GM18502 (cell line): ENCODE measurements around the gene LRRC75A.

Experiments used
- ATAC-seq: cut with Tn5 transposase; IDR thresholded peaks from one replicate; pipeline ENCODE4 v1.9.1; 2021; ENCODE audit warnings: mild to moderate bottlenecking; ENCODE audit not compliant: unreplicated experiment, poor library complexity

The LRRC75A gene

DNA sequence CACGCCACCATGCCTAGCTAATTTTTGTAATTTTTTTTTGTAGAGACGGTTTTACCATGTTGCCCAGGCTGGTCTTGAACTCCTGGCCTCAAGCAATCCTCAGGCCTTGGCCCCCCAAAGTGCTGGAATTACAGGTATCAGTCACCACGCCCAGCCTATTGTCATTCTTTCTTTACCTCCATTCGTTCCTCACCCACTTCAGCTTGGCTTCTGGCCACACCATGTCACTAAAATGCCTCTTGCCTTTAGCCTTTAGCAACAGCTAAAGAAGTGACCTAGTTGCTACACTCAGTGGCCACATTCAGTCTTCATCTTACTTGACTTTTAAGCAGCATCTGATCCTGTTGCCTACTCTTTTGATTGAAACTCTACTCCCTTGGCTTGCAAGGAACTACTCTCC, 3.6 kb upstream of the LRRC75A start:
- ATAC-seq = no peak

DNA sequence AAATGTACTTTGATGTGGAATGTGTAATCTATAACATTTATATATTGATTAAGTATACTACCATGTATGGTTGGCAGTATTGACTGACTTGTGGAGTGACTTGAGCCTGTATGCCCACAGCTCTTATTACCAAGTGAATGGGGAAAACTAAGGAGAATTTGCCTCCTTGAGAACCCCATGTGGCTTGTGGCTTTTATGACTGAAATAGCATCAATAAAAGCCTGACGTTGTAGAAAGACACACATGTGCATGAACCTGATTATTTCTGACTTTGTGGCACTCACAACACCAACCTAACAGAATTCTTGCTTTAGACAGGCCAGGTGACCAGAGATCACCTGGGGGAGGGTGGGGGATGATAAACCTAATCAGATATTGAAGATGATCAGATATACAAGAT, 2.1 kb upstream of the LRRC75A start:
- no peak for ATAC-seq

DNA sequence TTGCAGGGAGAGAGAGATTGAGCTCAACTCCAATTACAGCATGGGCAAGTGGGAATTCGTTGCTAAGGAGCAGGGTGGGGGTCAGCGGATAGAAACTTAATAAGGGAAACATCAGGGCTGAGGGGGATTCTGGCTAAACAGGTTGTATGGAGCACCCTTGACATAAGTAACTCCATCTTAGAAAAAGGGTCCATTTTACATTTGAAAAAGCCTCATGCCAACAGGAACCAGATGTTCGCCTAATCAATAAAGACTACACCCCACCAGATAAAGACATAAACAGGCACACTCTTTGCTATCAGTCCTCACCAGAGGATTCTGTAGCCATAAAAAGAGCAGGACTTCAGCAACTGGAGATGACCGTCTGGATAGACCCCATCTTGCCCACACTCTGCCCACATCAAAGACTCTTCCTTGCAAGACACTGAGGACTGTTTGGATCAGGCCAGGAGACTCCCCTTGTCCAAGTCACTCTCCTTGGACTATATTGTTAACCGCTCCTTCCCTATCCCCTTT, 1.6 kb upstream of the LRRC75A start:
- no peak for ATAC-seq

DNA sequence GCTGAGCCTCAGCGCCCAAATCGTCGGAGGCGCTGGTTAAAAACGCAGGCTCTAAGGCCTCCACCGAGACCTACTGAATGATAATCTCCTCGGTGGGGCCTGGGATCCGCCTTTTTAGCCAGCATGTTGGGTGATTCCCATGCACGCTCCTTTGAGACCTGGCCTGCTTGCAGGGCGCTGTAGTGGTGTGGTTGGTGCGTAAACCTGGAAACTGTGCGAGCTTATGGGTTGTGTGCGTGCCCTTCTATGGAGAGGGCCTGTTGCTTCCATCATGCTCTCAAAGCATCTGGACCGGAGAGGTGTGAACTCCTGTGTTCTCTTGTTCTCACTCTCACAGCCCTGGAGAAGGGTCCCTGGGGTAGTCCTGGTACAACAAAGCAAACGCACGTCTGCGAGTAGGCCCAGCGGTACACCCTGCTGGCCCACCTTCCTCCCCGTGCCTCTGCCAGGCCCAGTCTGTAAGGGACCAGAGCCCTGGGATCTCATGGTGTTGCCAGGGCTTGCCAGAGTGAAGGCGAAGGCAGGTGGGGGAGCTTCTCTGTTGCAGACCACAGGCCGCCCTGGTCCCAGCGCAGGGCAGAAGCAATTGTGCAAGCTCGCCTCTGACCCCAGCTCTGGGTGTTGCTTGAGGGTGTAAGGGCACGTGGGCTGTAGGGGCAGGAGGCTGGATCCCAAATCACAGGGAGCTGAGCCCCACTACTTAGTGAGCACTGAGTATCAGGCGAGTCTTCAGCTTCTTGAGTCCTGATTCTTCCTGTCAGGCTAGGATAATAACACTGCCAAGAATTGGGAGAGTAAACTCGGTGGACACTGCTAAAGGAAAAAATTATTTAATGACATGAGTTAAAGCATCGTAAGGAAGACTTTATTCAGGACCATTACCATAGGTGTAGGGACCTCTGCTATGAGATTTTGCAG, 879 bp upstream of the LRRC75A start:
- no peak for ATAC-seq

DNA sequence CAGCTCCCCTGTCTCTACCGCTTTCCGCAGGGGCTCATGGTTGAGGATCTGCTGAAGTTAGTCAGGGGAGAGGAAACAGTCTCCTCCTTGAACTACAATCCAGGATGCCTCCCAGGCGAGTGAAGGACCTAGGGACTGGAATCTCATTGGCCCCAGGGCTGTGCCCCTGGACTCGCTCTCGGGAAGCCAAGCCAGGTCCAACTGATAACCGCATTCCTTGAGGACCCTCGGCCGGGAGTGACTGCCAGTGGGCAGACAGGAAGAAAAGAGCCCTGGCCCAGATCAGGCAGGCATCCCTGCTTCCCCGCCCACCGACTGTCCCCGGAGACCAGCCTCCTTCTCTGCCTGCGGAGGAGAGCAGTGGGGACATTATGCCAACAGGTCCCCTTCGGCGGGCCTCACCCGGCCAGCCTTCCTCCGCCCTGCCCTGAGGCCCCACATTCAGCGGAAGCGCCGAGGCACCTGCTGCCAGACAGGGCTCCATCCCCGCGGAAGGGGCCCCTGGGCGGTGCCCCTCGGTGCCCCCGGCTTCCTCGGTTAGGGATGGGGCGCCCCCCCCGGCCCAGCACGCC, 776 bp downstream of the LRRC75A start:
- ATAC-seq = no peak

DNA sequence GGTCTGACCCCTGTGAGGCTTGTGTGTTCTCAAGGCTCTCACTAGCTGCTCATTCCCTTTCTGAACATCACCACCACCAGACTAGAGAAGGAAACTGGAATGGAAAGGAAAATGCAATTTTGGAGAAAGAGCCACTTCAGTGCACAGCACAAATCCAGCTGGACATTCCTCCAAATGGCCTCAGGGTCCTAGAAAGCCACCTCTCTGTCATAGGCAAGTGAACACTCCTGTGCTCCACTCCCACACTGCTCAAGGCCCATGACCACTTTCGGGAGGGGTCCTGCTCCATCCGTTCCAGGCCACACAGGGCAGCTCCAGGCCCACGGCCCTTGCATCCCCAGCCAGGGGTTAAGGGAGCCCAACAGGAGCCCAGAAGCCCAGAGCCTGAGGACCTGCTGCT, 2.6 kb downstream of the LRRC75A start:
- ATAC-seq = no peak

DNA sequence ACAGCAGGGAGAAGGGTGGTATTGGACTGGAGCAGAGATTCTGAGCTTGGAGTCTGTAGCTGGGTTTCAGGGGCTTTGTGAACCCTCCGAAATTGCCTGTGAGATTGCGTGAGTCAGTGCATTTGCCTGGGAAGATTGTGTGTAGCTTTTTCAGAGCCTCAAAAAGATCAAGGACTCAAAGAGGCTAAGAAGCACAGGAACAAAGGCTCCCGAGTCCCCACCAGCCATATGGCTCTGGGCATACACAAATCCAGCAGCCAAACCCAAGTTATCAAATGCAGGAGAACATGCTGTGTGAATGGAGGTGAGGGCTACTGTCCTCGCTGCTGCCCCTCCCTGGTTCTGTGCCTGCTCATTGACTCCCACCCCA, 3.0 kb downstream of the LRRC75A start:
- no peak for ATAC-seq

DNA sequence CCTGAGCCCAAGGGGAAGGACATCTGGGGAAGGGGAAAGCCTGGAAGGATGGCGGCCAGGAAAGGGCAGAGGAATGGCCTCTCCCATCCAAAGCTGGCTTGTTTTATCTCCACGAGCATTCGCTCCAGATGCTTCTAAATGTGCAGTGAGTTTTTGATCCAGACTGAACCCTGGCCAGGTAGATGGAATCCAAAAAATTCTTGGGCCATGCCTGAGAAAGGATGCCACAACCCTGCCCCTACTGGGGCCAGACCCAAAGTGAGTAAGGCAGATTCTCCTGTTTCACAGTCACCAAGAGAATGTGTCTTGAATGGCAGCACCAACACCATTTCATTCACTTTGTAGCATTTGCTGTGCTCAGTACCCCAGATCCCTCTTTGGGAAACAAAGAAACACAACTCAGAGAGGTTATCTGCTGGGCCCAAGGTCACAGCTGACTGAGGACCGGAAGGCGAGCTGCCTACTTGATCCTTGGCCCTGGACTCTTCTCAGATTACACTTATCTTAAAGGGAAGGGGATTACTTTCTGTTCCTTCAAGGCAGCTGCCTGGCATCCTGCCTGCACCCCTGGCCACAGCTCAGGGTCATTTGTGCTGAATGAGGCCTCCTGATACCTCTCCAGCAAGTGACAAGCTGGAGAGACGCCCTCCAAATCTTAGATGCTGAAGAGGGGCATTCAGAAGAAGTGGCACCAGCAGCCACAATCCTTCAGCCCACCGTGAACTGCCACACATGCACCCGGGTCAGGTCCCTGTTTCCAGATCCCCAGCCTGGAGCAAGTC, 3.6 kb downstream of the LRRC75A start:
- no peak for ATAC-seq

DNA sequence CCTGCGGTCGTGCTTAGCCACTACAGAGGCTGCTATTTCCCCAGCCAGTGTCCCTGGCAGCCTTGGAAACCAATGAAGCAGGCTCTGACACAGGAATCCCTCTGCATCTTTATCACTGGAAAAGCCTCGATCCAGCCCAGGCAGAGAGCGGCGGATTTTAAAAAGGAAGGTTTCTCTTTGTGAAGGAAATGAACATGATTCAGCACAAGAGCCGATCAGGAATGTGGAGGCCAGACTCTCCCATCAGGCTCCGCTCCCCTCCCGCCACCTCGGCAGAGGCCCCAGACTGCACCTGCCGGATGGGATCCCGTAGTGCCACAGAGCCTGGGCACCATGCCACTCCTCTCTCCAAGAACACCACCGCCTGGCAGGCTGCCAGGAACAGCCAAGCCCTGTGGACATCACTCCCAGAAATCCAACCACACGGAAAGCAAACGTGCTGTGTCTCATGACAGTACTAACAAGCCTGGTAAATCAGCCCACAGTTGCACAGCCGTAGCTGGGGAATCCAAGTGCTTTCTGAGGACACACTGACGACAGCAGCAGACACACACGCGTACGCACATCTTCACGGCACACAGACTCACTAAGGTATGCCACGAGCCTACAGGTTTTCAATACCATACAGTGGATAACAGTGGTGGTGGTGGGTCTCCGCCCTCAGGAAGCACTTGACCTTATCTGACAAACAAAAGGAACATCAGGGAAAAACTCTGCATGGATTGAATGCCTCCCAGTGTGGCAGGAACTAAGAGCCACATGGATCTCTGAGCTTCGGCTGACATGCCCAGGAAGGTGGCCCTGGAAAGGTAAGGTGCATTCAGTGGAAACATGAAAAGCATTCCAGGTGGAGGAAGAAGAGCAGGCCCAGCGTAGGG, 5.4 kb downstream of the LRRC75A start:
- ATAC-seq = no peak

DNA sequence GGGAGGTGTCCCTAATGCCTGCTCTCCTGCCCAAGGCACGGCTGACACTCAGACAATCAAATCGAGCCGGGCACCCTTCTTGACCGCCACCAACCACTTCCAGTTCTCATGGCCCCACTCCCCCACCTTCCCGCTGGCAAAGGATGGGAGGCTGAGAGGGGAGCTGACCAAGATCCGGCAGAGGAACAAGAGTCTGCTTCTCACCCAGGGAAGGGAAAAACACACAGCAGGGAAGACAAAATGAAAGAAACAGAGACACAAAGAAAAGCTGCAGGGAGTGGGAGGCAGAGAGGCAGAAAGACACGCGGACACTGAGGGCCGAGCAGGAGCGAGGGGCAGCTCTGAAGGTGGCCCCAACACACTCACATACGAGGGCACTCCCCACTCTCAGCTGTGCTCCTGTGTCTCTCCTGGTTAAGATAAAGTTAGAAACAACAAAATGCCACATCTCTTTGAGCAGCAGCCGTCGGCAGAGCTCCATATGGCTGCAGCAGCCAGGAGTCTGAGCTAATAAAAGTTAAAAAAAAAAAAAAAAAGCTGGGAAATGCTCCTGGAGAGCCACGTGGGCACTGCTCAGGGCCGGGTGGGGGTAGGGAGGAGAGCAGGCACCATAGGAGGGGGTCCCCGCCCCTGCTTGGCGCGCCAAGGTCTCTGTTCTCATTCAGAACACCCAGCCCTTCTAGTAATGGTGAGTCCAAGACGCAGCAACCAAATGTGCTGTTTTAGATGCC, 7.4 kb downstream of the LRRC75A start:
- ATAC-seq = no peak

DNA sequence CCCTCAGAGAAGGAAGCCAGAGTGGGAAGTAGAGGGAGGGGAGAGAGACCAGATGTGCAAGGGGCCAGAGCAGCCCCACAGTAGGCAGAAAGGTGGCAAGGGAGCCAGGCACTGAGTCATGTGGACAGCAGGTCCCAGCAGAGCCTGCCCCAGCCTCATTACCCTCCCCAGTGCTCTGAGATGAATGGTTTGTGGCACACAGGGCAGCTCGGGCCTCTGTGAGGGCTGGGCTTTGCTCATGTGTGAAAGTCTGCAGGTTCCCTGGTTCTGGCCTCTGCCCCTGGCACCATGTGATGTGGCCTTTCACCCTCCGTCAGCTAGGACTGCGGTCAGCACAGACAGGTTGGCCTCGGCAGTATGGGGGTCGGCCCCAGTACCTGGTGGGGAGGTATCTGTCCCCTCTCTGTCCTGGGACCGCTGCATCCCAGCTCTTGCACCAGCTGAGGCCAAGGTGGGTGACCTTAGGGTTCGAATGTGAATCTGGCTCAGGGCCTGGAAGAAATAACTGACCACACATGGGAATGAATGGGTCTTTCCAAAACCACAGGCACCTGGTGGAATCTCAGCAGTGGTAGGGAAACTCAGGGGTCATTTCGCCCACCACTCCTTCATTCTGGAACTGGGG, 8.9 kb downstream of the LRRC75A start:
- ATAC-seq = no peak

DNA sequence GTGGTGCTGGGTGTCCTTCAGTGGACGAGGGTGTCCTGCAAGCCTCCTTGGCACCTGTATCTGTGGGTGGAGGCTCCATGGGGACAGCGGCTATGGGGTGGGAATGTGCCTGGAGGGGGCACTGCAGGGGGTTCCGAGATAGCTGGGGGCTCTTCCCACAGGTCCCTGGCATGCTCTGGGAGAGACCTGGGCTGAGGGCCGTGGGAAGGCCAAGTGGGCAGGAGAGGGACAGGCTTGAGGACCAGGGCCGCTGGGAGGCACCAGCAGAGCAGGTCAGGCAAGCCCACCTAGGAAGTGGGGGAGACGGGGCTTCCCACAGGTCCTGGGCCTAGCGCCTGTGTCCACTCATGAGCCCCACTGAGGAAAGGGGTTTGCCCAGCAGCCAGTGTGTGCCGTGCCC, 9.7 kb downstream of the LRRC75A start:
- no peak for ATAC-seq

DNA sequence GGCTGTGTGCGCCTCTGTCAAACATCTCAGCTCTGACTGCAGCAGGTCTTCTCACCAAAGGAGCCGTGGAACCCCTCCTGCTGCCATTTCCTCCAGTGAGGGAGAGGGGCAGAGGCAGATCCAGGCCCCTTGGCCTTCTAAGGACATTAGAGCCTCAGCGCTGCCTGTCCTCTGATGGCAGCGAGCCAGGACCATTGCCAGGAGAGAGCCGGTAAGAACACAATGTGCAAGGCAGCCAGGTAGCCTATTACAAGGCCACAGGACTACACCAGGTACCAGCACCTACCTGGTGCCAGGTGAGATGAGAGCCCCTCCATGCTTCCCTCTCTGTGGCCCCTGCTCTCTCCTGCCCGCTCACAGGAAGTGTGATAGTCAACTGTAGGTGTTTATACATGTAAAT, 11.0 kb downstream of the LRRC75A start:
- ATAC-seq = no peak

DNA sequence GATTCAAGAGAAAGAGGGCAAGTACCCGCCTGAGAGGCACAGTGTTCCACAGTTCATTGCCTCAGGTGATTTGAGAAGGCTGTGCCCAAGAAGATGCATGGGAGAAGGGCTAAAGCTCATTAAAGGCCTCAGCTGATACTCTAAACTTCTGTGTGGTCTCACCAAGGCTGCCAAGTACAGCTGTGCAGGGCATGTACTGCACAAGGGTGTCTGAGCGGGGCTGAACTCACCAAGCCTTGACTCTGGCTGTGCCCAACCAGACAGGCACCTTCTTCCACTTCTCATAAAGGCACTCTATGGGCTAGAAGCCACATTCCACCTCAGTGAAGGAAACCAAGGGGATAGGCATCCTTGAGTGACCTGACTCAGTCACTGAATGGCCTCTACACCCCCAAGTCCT, 12.7 kb downstream of the LRRC75A start:
- no peak for ATAC-seq

DNA sequence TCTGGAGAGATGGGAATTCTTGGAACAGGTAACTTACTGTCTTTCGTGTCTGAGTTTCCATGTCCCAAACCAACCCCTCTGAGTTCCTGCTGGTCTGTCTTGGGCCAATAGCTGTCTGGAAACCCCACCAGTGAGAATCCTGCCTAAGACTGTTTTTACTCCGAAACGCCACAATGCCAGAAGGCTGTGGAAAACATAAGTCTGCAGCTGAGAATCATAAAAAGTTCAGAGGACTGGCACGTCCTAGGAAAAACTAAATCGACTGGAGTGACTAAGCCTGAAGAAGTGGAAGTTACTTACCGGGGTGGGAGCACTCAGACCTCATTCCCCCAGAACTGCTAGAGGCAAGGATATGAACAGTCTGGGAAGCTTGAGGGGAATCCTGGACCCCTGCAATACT, 13.3 kb downstream of the LRRC75A start:
- ATAC-seq = no peak

DNA sequence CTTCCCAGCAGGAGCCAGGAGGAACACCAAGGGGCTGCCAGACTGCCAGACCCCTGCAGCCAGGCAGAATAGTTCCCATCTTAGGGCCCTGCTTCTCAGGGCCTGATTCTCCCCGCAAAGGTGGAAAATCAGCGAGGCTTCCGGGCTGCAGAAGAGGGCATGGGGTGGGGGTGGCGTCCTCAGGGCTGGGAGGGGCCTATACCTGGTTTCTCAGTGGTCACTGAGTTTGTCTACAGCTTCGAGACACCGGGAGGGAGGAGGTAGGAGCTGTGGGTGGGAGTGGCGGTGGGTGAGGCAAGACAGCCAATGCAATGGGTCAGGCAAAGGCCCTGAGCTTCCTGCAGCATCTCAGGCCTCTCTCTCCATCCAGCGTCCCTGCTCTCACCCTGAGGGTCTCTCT, 14.3 kb downstream of the LRRC75A start:
- no peak for ATAC-seq

DNA sequence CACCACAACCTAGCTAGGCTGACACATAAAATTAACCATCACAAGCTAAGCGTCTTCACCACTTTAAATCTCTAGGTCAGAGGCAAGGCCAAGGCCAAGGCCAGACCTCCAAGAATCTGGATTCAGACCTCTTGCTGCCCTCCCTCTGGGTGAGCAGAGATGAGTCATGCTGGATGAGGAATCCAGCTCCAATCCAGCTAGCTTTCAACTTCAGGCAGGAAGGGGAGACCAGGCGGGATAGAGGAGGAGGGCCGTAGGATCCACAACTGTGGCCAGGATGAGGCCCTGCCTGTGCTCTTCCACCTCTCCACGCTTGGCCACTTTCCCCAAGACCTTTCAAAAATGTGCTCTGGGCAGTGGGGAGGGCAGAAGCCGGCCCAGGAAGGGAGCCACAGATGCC, 14.7 kb downstream of the LRRC75A start:
- no peak for ATAC-seq

DNA sequence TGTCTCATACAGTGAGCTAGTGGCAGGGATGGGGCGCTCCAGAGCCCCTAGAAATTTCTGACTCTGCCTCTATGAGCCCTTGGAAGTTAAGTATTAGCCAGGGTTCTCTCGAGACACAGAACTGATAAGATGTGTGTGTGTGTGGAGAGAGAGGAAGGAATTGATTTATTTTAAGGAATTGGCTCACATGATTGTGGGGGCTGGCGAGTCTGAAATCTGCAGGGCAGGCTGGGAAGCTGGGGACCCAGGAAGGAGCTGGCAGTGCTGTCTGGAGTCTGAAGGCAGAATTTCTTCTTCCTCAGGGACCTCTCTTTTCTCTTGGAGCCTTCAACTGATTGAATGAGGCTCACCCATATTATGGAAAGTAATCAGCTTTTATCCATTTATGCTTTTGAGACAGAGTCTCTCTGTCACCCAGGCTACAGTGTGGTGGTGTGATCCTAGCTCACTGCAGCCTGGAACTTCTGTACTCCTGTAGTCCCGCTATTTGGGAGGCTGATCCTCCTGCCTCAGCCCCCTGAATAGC, 16.8 kb downstream of the LRRC75A start:
- no peak for ATAC-seq
